GM11168 (cell line): Measurements from ENCODE around the gene BTBD10.

Experiments
- in situ Hi-C: fragments of 300-500 bp; cut with MboI; formaldehyde crosslinking; loops from one replicate; pipeline ENCODE4 v1.12.0; 2022; ENCODE audit warnings: low sequenced_read_pairs; ENCODE audit not compliant: unreplicated experiment

Gene BTBD10

DNA sequence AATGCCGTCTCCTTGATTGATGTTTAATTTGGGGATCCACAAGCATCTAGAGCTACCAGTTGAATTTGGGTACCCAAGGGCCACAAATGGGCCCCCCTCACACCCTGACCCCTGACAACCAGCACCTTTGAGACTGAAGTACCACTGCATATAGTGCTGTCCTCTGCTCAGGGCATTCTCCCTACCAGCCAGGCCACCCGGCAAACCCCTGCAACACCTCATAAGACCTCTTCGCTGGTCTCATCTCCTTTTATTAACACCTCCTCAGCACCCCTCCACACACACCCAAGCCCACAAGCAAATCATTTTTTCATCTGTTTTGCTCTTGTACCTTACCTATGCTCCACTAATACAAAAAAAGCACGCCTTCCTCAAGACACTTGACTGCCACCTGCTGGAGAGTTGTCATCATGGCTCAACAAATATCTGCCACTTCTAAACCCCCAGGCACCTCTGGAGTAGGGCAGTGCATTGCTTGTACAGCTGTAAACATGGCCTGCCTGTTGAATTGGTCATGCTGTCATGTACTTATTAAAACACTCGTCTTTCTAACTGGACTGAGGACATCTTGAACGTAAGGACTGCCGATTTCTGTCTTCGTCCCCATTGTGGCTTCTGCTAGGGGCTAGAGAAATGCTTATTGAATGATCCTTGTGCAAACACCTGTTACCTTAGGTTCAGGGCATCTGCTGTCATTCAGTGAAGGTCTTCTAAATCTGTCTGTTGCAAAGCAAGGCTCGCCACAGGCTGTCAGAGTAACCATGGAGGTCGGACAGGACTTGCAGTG lies 118.9 kb downstream of the BTBD10 start:
- in situ Hi-C loops: loop anchor here (10.0 kb wide), 2 partner anchors 99 to 379 kb away; no protein-coding TSS in a partner anchor

- in situ Hi-C loops: loop anchor here (10.0 kb wide), 2 partner anchors 98 to 378 kb away; no protein-coding TSS in a partner anchor
These were observed 120.0 kb downstream of the BTBD10 start for GRCh38 chr11:13343067-13343466.

DNA sequence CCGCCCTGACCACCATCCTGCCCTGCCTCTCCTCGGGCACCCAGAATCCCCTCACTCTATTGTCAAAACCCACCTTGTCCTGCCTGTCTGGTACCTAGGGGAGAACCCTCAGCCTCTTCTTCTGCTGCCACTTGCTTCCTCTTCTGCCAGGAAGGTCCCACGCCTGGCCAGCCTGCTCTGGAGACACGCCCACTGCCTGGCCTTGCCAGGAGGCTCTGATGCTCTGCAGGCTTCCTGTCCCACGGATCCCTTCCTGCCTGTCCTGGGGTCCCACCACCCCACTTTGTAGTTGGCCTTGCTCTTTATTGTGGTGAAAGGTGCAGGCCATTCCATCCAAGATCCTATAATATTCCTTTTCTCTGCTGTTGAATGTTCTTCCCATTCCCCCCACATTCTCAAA lies 122.0 kb downstream of the BTBD10 start:
- in situ Hi-C loops: loop anchor here (10.0 kb wide), 2 partner anchors 96 to 376 kb away; no protein-coding TSS in a partner anchor

GRCh38 chr11:13339195-13340153 lies 123.5 kb downstream of the BTBD10 start:
- in situ Hi-C loops: loop anchor here (10.0 kb wide), 2 partner anchors 95 to 375 kb away; no protein-coding TSS in a partner anchor

- in situ Hi-C loops: no loop called here
These were observed 124.5 kb downstream of the BTBD10 start for GRCh38 chr11:13338427-13339069.

DNA sequence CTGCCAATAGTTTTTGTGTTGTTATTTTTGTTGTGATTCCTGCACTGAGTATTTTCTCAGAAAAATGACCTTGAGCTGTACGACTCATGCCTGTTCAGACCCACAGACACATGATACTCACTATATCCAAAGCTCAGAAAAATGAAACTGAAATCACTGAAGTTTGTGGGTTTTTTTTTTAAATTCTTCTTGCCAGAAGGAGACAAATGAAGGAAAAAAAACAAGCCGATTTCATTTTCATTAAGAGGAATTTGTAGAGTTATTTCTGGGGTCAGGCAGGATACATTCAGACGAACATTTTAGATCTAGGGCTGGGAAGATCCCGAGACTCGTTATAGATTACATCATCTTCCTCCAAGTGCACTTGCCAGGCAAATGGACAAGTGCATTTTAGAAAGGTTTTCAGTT lies 125.0 kb downstream of the BTBD10 start:
- in situ Hi-C loops: no loop called here
